ENCODE data around the gene RAP1GAP2. TPM values are rescaled to one million over a fixed set of nuclear protein-coding genes. Genes with fewer than 3 reads are reported as not detected.

The RAP1GAP2 gene
- total RNA-seq, 2 experiments from 2014 or later = 1.9 to 2.3 TPM

DNA sequence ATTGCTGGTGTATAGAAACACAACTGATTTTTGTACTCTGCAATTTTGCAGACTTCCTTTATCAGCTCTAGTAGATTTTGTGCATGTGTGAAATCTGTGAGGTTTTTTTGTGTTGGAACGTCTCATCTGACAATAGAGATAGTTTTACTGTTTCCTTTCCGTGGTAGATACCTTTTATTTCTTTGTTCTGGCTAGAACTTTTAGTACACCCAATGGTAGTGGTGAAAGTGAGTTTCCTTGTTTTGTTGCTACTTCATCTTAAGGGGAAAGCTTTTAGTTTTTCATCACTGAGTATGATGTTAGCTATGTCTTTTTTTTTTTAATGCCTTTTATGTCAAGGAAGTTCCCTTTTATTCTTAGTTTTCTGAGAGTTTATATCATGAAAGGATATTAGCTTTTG, 149.1 kb downstream of the RAP1GAP2 start:
- no peaks in the 10 kb centered on the region for H3K27me3 Mint-ChIP-seq
- DNase-seq = no peak
- POLR2A ChIA-PET = interaction anchor here (0.6 to 0.9 kb wide), 3 partner anchors 14 to 151 kb away, joined by 3 to 6 read pairs (median 3); no protein-coding TSS in a partner anchor
- H3K36me3 Mint-ChIP-seq = no peaks in the 10 kb centered on the region
- CTCF ChIA-PET = interaction anchor here (0.8 to 1.3 kb wide), 3 partner anchors 14 to 96 kb away, joined by 3 to 4 read pairs (median 3); no protein-coding TSS in a partner anchor
- H3K4me3 Mint-ChIP-seq = no peak overlapping the region
- H3K4me1 Mint-ChIP-seq (ENCODE audit: low read depth) = peaks cover 22% of the 10 kb centered on the region
- intact Hi-C loops (cut with micrococcal nuclease) = no loop called here
- no peaks in the 10 kb centered on the region for H3K9me3 Mint-ChIP-seq
- H3K27ac Mint-ChIP-seq = no peak overlapping the region

GRCh38 chr17:2946144-2946543, 149.9 kb downstream of the RAP1GAP2 start:
- intact Hi-C loops (cut with micrococcal nuclease) = no loop called here
- Mint-ChIP-seq H3K27me3 (no peaks in the 10 kb centered on the region), H3K27ac (no peak overlapping the region), H3K9me3 (no peaks in the 10 kb centered on the region), H3K4me1 (ENCODE audit: low read depth) (peaks cover 22% of the 10 kb centered on the region), H3K36me3 (no peaks in the 10 kb centered on the region), H3K4me3 (no peak overlapping the region)
- ChIA-PET POLR2A (interaction anchor here (0.6 kb wide), 1 partner anchor 52 kb away, joined by 6 read pairs; no protein-coding TSS in a partner anchor), CTCF (interaction anchor here (1.2 to 1.3 kb wide), 2 partner anchors 15 to 97 kb away, joined by 3 to 4 read pairs; no protein-coding TSS in a partner anchor)
- DNase-seq = no peak

DNA sequence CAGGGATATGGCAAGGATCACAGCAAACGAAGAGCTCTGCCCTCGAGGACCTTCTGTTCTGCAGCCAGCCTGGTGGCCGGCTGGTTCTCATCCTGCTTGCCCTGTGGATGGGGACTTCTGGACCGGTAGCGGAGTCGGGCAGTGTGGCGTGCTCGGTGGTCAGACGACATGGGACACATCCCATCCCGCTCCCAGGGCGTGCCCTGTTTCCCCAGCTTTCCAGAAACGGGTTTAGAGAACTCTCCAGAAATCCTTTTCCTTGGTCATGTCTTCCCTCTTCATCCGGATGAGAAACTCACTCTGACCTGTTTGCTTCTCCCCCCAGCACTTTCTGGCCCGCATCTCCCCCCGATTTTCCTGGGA, 151.3 kb downstream of the RAP1GAP2 start:
- ChIA-PET POLR2A (no interaction called here), CTCF (interaction anchor here (1.0 kb wide), 1 partner anchor 98 kb away, joined by 3 read pairs; no protein-coding TSS in a partner anchor)
- intact Hi-C loops (cut with micrococcal nuclease) = no loop called here
- Mint-ChIP-seq H3K4me3 (no peak overlapping the region), H3K4me1 (ENCODE audit: low read depth) (peaks cover 22% of the 10 kb centered on the region), H3K27me3 (no peaks in the 10 kb centered on the region), H3K36me3 (no peaks in the 10 kb centered on the region), H3K27ac (no peak overlapping the region), H3K9me3 (no peaks in the 10 kb centered on the region)
- DNase-seq = no peak

DNA sequence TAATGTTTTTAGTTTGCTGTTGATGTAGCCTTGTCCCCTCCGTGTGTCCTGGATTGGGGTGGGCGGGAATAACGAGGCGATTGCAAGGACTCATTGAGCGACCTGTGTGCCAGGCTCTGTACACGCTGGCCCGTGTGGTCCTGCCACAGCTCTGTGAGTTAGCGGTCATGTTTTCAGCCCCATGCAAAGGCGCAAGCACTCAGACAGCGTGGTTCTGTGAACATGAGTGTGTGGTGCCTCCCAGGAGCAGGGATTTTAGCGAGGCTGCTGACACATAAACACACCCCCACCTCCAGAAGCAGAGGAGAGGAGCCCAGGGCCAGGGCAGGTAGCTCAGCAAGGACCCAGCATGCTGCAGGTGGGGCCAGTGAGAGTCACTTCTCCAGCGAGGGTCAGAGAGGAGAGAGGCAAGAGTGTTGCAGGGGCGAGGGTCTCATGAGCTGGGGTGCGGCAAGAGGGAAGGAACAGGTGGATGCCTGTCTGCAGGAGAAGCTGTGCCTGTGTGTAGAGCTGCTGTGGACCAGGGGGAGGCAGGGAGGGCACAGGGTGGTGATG, 151.8 kb downstream of the RAP1GAP2 start:
- DNase-seq = no peak
- CTCF ChIA-PET = interaction anchor here (1.0 kb wide), 1 partner anchor 99 kb away, joined by 3 read pairs; no protein-coding TSS in a partner anchor
- Mint-ChIP-seq H3K27me3 (no peaks in the 10 kb centered on the region), H3K9me3 (no peaks in the 10 kb centered on the region), H3K27ac (no peak overlapping the region), H3K36me3 (no peaks in the 10 kb centered on the region), H3K4me1 (ENCODE audit: low read depth) (peaks cover 20% of the 10 kb centered on the region), H3K4me3 (no peak overlapping the region)
- intact Hi-C loops (cut with micrococcal nuclease) = no loop called here
- POLR2A ChIA-PET = no interaction called here

DNA sequence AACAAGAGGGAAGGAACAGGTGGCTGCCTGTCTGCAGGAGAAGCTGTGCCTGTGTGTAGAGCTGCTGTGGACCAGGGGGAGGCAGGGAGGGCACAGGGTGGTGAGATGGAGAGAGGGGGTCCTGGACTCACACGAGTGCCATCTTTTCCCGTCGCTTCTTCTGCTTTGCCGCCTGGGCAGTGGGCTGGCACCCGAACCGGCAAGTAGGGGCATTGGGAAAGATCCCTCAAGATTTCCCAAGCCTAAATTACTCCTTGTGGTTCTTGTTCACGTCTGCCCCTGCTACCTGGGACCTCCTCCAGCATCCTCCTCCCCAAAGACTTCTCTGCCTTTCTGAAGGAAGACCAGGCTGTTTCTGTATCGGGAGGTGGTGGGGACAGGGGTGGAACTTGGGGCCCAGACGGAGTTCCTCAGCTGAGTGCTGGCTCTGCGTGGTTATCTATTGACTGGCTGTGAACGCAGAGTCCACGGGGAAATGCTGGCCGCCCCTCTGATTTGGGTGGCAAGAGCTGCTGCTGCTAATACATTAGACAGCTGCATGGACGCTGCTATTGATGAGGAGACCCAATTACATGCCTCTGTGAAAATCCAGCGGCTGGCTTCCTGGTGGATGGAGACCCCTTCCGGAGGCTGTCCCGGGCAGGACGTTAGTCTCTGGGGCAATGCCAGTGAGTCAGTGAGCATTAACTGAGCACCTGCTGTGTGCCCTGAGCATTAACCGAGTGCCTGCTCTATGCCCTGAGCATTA, 152.7 kb downstream of the RAP1GAP2 start:
- intact Hi-C loops (cut with micrococcal nuclease) = no loop called here
- no peaks in the 10 kb centered on the region for H3K9me3 Mint-ChIP-seq
- H3K4me3 Mint-ChIP-seq = no peak overlapping the region
- no peaks in the 10 kb centered on the region for H3K36me3 Mint-ChIP-seq
- H3K4me1 Mint-ChIP-seq (ENCODE audit: low read depth) = peaks cover 12% of the 10 kb centered on the region
- H3K27me3 Mint-ChIP-seq = no peaks in the 10 kb centered on the region
- CTCF ChIA-PET = interaction anchor here (0.6 kb wide), 1 partner anchor 587 kb away, joined by 3 read pairs; no protein-coding TSS in a partner anchor
- H3K27ac Mint-ChIP-seq = no peak overlapping the region
- no peak for DNase-seq
- POLR2A ChIA-PET = no interaction called here

DNA sequence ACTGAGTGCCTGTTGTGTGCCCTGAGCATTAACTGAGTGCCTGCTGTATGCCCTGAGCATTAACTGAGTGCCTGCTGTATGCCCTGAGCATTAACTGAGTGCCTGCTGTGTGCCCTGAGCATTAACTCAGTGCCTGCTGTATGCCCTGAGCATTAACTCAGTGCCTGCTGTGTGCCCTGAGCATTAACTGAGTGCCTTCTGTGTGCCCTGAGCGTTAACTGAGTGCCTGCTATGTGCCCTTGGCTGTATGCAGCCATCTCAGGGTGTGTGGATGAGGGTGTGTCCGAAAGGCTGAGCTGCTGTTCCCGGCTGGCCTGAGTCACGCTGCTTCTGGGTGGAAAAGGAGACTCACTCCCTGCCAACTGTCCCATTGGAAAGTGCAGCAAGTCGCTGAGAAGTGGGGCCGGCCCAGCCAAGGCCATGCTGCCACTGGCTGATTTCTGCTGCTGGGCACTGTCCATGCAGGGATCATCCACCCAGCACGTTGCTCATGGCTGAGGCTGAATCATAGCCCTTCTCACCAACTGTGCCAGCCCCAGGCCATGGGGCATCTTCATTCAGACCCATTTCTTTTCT, 153.3 kb downstream of the RAP1GAP2 start:
- H3K4me3 Mint-ChIP-seq = no peak overlapping the region
- ChIA-PET CTCF (no interaction called here), POLR2A (no interaction called here)
- no peak overlapping the region for H3K27ac Mint-ChIP-seq
- no peaks in the 10 kb centered on the region for H3K27me3 Mint-ChIP-seq
- intact Hi-C loops (cut with micrococcal nuclease) = no loop called here
- no peaks in the 10 kb centered on the region for H3K36me3 Mint-ChIP-seq
- H3K4me1 Mint-ChIP-seq (ENCODE audit: low read depth) = peaks cover 5% of the 10 kb centered on the region
- no peaks in the 10 kb centered on the region for H3K9me3 Mint-ChIP-seq
- DNase-seq = no peak

- H3K4me3 Mint-ChIP-seq = no peak overlapping the region
- H3K27ac Mint-ChIP-seq = no peak overlapping the region
- ChIA-PET POLR2A (interaction anchor here (0.7 kb wide), 1 partner anchor 52 kb away, joined by 3 read pairs; no protein-coding TSS in a partner anchor), CTCF (no interaction called here)
- H3K36me3 Mint-ChIP-seq = no peaks in the 10 kb centered on the region
- no peak for DNase-seq
- H3K4me1 Mint-ChIP-seq (ENCODE audit: low read depth) = peaks cover 11% of the 10 kb centered on the region
- H3K27me3 Mint-ChIP-seq = no peaks in the 10 kb centered on the region
- H3K9me3 Mint-ChIP-seq = no peaks in the 10 kb centered on the region
- intact Hi-C loops (cut with micrococcal nuclease) = no loop called here
These were observed 154.6 kb downstream of the RAP1GAP2 start for GRCh38 chr17:2950846-2951245.

- Mint-ChIP-seq H3K36me3 (no peaks in the 10 kb centered on the region), H3K4me1 (ENCODE audit: low read depth) (peaks cover 13% of the 10 kb centered on the region), H3K27ac (no peak overlapping the region), H3K4me3 (no peak overlapping the region), H3K9me3 (no peaks in the 10 kb centered on the region), H3K27me3 (no peaks in the 10 kb centered on the region)
- DNase-seq = no peak
- POLR2A ChIA-PET = no interaction called here
- CTCF ChIA-PET = interaction anchor here (0.7 kb wide), 1 partner anchor 356 kb away, joined by 3 read pairs; no protein-coding TSS in a partner anchor
- intact Hi-C loops (cut with micrococcal nuclease) = no loop called here
These were observed 156.1 kb downstream of the RAP1GAP2 start for GRCh38 chr17:2952174-2952845.

DNA sequence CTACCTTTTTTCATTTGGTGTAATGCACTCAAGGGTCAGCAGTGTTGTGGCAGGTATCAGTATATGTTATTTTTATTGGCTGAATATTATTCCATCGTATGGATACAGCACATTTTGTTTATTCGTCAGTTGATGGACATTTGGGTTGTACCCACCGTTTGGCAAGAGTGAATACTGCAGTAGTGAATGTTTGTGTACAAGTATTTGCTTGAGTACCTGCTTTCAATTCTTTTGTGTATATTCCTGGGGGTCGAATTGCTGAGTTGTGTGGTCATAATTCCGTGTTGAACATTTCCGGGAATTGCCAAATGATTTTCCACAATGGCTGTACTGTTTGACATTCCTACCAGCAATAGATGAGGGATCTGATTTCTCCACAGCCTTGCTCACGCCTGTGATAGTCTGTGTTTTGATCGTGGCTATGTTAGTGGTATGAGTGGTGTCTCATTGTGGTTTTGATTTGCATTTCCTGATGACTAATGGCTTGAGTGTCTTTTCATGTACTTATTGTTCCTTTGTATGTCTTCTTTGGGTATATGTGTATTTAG, 158.7 kb downstream of the RAP1GAP2 start:
- no peak overlapping the region for H3K4me3 Mint-ChIP-seq
- DNase-seq = peak; percentile 28
- H3K36me3 Mint-ChIP-seq = no peaks in the 10 kb centered on the region
- intact Hi-C loops (cut with micrococcal nuclease) = no loop called here
- H3K4me1 Mint-ChIP-seq (ENCODE audit: low read depth) = peaks cover 13% of the 10 kb centered on the region
- H3K27me3 Mint-ChIP-seq = no peaks in the 10 kb centered on the region
- peak overlapping the region; percentile 56 for H3K27ac Mint-ChIP-seq
- ChIA-PET CTCF (no interaction called here), POLR2A (no interaction called here)
- no peaks in the 10 kb centered on the region for H3K9me3 Mint-ChIP-seq

- intact Hi-C loops (cut with micrococcal nuclease) = no loop called here
- no peak for DNase-seq
- ChIA-PET CTCF (no interaction called here), POLR2A (no interaction called here)
- Mint-ChIP-seq H3K4me1 (ENCODE audit: low read depth) (peaks cover 13% of the 10 kb centered on the region), H3K27ac (no peak overlapping the region), H3K36me3 (no peaks in the 10 kb centered on the region), H3K9me3 (no peaks in the 10 kb centered on the region), H3K4me3 (no peak overlapping the region), H3K27me3 (no peaks in the 10 kb centered on the region)
These were observed 159.8 kb downstream of the RAP1GAP2 start for GRCh38 chr17:2955931-2956582.

- POLR2A ChIA-PET = no interaction called here
- intact Hi-C loops (cut with micrococcal nuclease) = no loop called here
- H3K9me3 Mint-ChIP-seq = no peaks in the 10 kb centered on the region
- H3K27me3 Mint-ChIP-seq = no peaks in the 10 kb centered on the region
- no peak overlapping the region for H3K27ac Mint-ChIP-seq
- no peak overlapping the region for H3K4me3 Mint-ChIP-seq
- H3K36me3 Mint-ChIP-seq = no peaks in the 10 kb centered on the region
- CTCF ChIA-PET = no interaction called here
- DNase-seq = no peak
- peaks cover 13% of the 10 kb centered on the region for H3K4me1 Mint-ChIP-seq (ENCODE audit: low read depth)
These were observed 161.5 kb downstream of the RAP1GAP2 start for GRCh38 chr17:2957631-2958286.
